HepG2 (cell line): ENCODE results near the gene MGLL. TPM values are rescaled to one million over a fixed set of nuclear protein-coding genes. Genes with fewer than 3 reads are reported as not detected.

Experiments
- ATAC-seq: fragments of 200-7000 bp; cut with Tn5 transposase; 3 replicates; pipeline ENCODE4 v1.9.1; 2020; ENCODE audit warnings: mild to moderate bottlenecking, moderate library complexity
- BruUV-seq: library from RNA; stranded (reverse); fragments of 400-500 nt; replicated peaks from 2 replicates; lab custom pipeline; 2021; lab: Mats Ljungman, UMichigan
- CTCF ChIA-PET: fragments of 300-600 bp; formaldehyde crosslinking; extraction: SDS; loops from one replicate; lab custom pipeline; 2021; ENCODE audit warnings: low total read pairs, inconsistent platforms, low intra/inter-chr PET ratio; lab: Yijun Ruan, JAX
- POLR2A ChIA-PET: fragments of 350-600 bp; sonication (Branson Sonifier 250); formaldehyde crosslinking; loops from one replicate; lab custom pipeline; 2020; ENCODE audit warnings: antibody characterized with exemption, inconsistent platforms; lab: Yijun Ruan, JAX
- DNase-seq: peaks from one replicate; pipeline ENCODE4 v3.0.0-alpha.2; 2015; ENCODE audit warnings: low spot score
- FAIRE-seq: peaks from 3 replicates; lab custom pipeline; 2011; peaks lifted over from hg19 to GRCh38; lab: Jason Lieb, UNC
- H2AFZ ChIP-seq: one replicate; pipeline ENCODE4 v1.6.1; 2011; ENCODE audit warnings: low read length, inconsistent platforms
- H3K27ac ChIP-seq: fragments of 300-600 bp; 3 replicates; pipeline ENCODE4 v1.8.0; 2011; ENCODE audit warnings: mixed run types, mild to moderate bottlenecking, mixed read lengths, low read length, inconsistent platforms; ENCODE audit not compliant: insufficient read depth; ENCODE audit errors: extremely low read length
- H3K27me3 ChIP-seq, 2 experiments: fragments of 200-600 bp in 1 of 2; 2 replicates in 1 of 2; 3 replicates in 1 of 2; pipeline versions ENCODE4 v1.6.0 to v1.8.0; 2011; ENCODE audit warnings: low read length in 2 of 2, mild to moderate bottlenecking in 2 of 2, moderate library complexity in 2 of 2, inconsistent platforms in 1 of 2; ENCODE audit not compliant: insufficient read depth in 2 of 2, control insufficient read depth in 1 of 2
- H3K36me3 ChIP-seq, 2 experiments: fragments of 200-600 bp in 1 of 2; replicated peaks in 1 of 2; 2 replicates in 1 of 2; 3 replicates in 1 of 2; pipeline versions ENCODE4 v1.5.1 to v1.8.0; 2011; ENCODE audit warnings: low read length in 2 of 2, inconsistent platforms in 1 of 2; ENCODE audit not compliant: insufficient read depth in 2 of 2, control insufficient read depth in 1 of 2
- H3K4me1 ChIP-seq: 2 replicates; pipeline ENCODE4 v1.5.1; 2012; ENCODE audit warnings: low read length, inconsistent platforms; ENCODE audit not compliant: insufficient read depth
- H3K4me2 ChIP-seq: 2 replicates; pipeline ENCODE4 v1.6.0; 2011; ENCODE audit warnings: low read depth, low read length, inconsistent platforms
- H3K4me3 ChIP-seq, 3 experiments: fragments of 200-600 bp in 1 of 3; sonication (generic), shearing (Covaris generic) in 1 of 3; replicated peaks in 1 of 3; 2 replicates each; pipeline ENCODE4 v1.5.1; 2011 to 2016; ENCODE audit warnings: low read length in 3 of 3, inconsistent platforms in 2 of 3, low read depth in 2 of 3, mild to moderate bottlenecking in 2 of 3, control low read depth in 1 of 3, mixed read lengths in 1 of 3; ENCODE audit not compliant: insufficient read depth in 1 of 3
- H3K79me2 ChIP-seq: one replicate; pipeline ENCODE4 v1.6.1; 2011; ENCODE audit warnings: low read length, inconsistent platforms; ENCODE audit not compliant: insufficient read depth
- H3K9ac ChIP-seq: 2 replicates; pipeline ENCODE4 v1.6.0; 2011; ENCODE audit warnings: mild to moderate bottlenecking, low read depth, low read length, inconsistent platforms; ENCODE audit not compliant: insufficient read depth
- H3K9me3 ChIP-seq: 2 replicates; pipeline ENCODE4 v1.5.1; 2012; ENCODE audit warnings: mild to moderate bottlenecking, low read length
- H4K20me1 ChIP-seq: 2 replicates; pipeline ENCODE4 v1.6.0; 2011; ENCODE audit warnings: inconsistent platforms, mild to moderate bottlenecking, low read length, moderate library complexity; ENCODE audit not compliant: insufficient read depth
- ESRRA ChIP-seq: sonication (generic); formaldehyde crosslinking; IDR thresholded peaks from 2 replicates; pipeline ENCODE4 v1.5.1; 2020; ENCODE audit warnings: mild to moderate bottlenecking, low read depth, missing genetic modification reagents
- JUNB ChIP-seq: sonication (generic); formaldehyde crosslinking; IDR thresholded peaks from 2 replicates; pipeline ENCODE4 v1.8.0; 2022; ENCODE audit warnings: missing genetic modification reagents, mild to moderate bottlenecking, borderline replicate concordance
- MNT ChIP-seq: fragments of 450-650 bp; IDR thresholded peaks from 2 replicates; pipeline ENCODE4 v1.6.1; 2016
- NCOA1 ChIP-seq: sonication (generic); formaldehyde crosslinking; IDR thresholded peaks from 2 replicates; pipeline ENCODE4 v1.9.0; 2021; ENCODE audit warnings: missing genetic modification reagents
- NCOA5 ChIP-seq: sonication (generic); formaldehyde crosslinking; IDR thresholded peaks from 2 replicates; pipeline ENCODE4 v1.4.0; 2020; ENCODE audit warnings: missing genetic modification reagents
- PPARG ChIP-seq: conservative IDR thresholded peaks from 2 replicates; pipeline ENCODE4 v1.6.1; 2016; ENCODE audit warnings: missing biosample characterization, missing genetic modification reagents
- PRDM4 ChIP-seq: sonication (generic); formaldehyde crosslinking; IDR thresholded peaks from 2 replicates; pipeline ENCODE4 v1.9.0; 2021; ENCODE audit warnings: missing genetic modification reagents, borderline replicate concordance
- RFX1 ChIP-seq: fragments of 450-650 bp; IDR thresholded peaks from 2 replicates; pipeline ENCODE4 v1.6.1; 2017
- TBX2 ChIP-seq: sonication (generic); formaldehyde crosslinking; IDR thresholded peaks from 2 replicates; pipeline ENCODE4 v1.5.0; 2020; ENCODE audit warnings: missing genetic modification reagents, mild to moderate bottlenecking, borderline replicate concordance
- THAP8 ChIP-seq: sonication (generic); formaldehyde crosslinking; IDR thresholded peaks from 2 replicates; pipeline ENCODE4 v1.5.1; 2020; ENCODE audit warnings: missing genetic modification reagents, mild to moderate bottlenecking, borderline replicate concordance
- ZFP91 ChIP-seq: sonication (generic); formaldehyde crosslinking; IDR thresholded peaks from 2 replicates; pipeline ENCODE4 v1.9.0; 2022; ENCODE audit warnings: missing genetic modification reagents, mild to moderate bottlenecking, borderline replicate concordance
- ZSCAN29 ChIP-seq: sonication (generic); formaldehyde crosslinking; conservative IDR thresholded peaks from 2 replicates; pipeline ENCODE4 v1.4.0; 2020; ENCODE audit warnings: mild to moderate bottlenecking, missing genetic modification reagents
- WGBS: methylation state at CpG from one replicate; pipeline ENCODE4 v1.1.6; 2017; ENCODE audit warnings: low lambda C conversion rate; 5-methylcytosine and 5-hydroxymethylcytosine counted together
- in situ Hi-C: cut with HindIII; loops from 2 replicates; pipeline ENCODE4 v1.10.0; 2017; ENCODE audit warnings: low pct_unique_long_range_greater_than_20kb; ENCODE audit not compliant: extremely low pct_ligation_motif_present
- intact Hi-C: fragments of 100-400 bp; cut with micrococcal nuclease; formaldehyde crosslinking; loops from one replicate; pipeline ENCODE4 v1.10.0; 2022; ENCODE audit not compliant: unreplicated experiment
- polyA plus RNA-seq, 8 experiments: library from polyadenylated mRNA; depleted of rRNA in 3 of 8; stranded (reverse) in 7 of 8; unstranded in 1 of 8; fragments of >200 nt; fragmentation: Illumina TruSeq in 4 of 8; extraction: Trizol in 4 of 8; gene quantifications; 2 replicates each; pipeline versions ENCODE4 v1.2.1 to v1.2.3, GENCODE V29; 2011 to 2016; ENCODE audit warnings: low read depth in 4 of 8, missing spikeins in 1 of 8, mixed read lengths in 1 of 8; ENCODE audit not compliant: insufficient read depth in 1 of 8
- total RNA-seq, 5 experiments: library from RNA; depleted of rRNA; stranded (reverse); fragments of >200 nt; fragmentation: Illumina TruSeq; extraction: Trizol; gene quantifications; 2 replicates each; pipeline ENCODE4 v1.2.3, GENCODE V29; 2016; ENCODE audit warnings: low read depth in 1 of 5

The MGLL gene
- total and polyA plus RNA-seq, 2 of the 13 experiments (the other 11 are each of a cell fraction or from before 2014, with no cell fraction given), result not detected

GRCh38 chr3:127741246-127741645, 81.1 kb downstream of the MGLL start:
- Histone ChIP-seq H3K27ac (no peak overlapping the region), H4K20me1 (no peaks in the 10 kb centered on the region), H3K79me2 (no peaks in the 10 kb centered on the region), H3K9ac (no peak overlapping the region), H3K36me3 (no peaks in the 10 kb centered on the region), H3K27me3 (peaks cover 3 to 37% of the 10 kb centered on the region in 2 experiments), H3K4me3 (no peak overlapping the region), H3K4me1 (no peaks in the 10 kb centered on the region), H2AFZ (no peak overlapping the region), H3K9me3 (no peaks in the 10 kb centered on the region), H3K4me2 (no peak overlapping the region)
- FAIRE-seq (no peak), ATAC-seq (no peak), DNase-seq (no peak)
- no TSS peak for BruUV-seq
- TF ChIP-seq NCOA5 (CRISPR knock-in tag) (no peak), MNT (no peak), THAP8 (CRISPR knock-in tag) (no peak), PRDM4 (CRISPR knock-in tag) (no peak), ESRRA (CRISPR knock-in tag) (no peak), ZFP91 (CRISPR knock-in tag) (no peak), ZSCAN29 (CRISPR knock-in tag) (no peak), RFX1 (no peak), JUNB (CRISPR knock-in tag) (no peak), NCOA1 (CRISPR knock-in tag) (no peak), PPARG (no peak), TBX2 (CRISPR knock-in tag) (no peak)
- in situ Hi-C loops, result no loop called here
- CTCF ChIA-PET, result no interaction called here
- 72% methylated on average over 6 of the region's 8 CpGs for WGBS
- POLR2A ChIA-PET, result no interaction called here
- intact Hi-C loops, result no loop called here
